HepG2 (cell line): ENCODE measurements around the gene AIDA. TPM values are rescaled to one million over a fixed set of nuclear protein-coding genes. Genes with fewer than 3 reads are reported as not detected.

Experiments
- ATAC-seq: fragments of 200-7000 bp; cut with Tn5 transposase; 3 replicates; pipeline ENCODE4 v1.9.1; 2020; ENCODE audit warnings: mild to moderate bottlenecking, moderate library complexity
- BruUV-seq: library from RNA; stranded (reverse); fragments of 400-500 nt; replicated peaks from 2 replicates; lab custom pipeline; 2021; lab: Mats Ljungman, UMichigan
- CTCF ChIA-PET: fragments of 300-600 bp; formaldehyde crosslinking; extraction: SDS; loops from one replicate; lab custom pipeline; 2021; ENCODE audit warnings: low total read pairs, inconsistent platforms, low intra/inter-chr PET ratio; lab: Yijun Ruan, JAX
- POLR2A ChIA-PET: fragments of 350-600 bp; sonication (Branson Sonifier 250); formaldehyde crosslinking; loops from one replicate; lab custom pipeline; 2020; ENCODE audit warnings: antibody characterized with exemption, inconsistent platforms; lab: Yijun Ruan, JAX
- DNase-seq: peaks from one replicate; pipeline ENCODE4 v3.0.0-alpha.2; 2015; ENCODE audit warnings: low spot score
- FAIRE-seq: peaks from 3 replicates; lab custom pipeline; 2011; peaks lifted over from hg19 to GRCh38; lab: Jason Lieb, UNC
- H2AFZ ChIP-seq: one replicate; pipeline ENCODE4 v1.6.1; 2011; ENCODE audit warnings: low read length, inconsistent platforms
- H3K27ac ChIP-seq: fragments of 300-600 bp; 3 replicates; pipeline ENCODE4 v1.8.0; 2011; ENCODE audit warnings: mixed run types, mild to moderate bottlenecking, mixed read lengths, low read length, inconsistent platforms; ENCODE audit not compliant: insufficient read depth; ENCODE audit errors: extremely low read length
- H3K27me3 ChIP-seq, 2 experiments: fragments of 200-600 bp in 1 of 2; 2 replicates in 1 of 2; 3 replicates in 1 of 2; pipeline versions ENCODE4 v1.6.0 to v1.8.0; 2011; ENCODE audit warnings: low read length in 2 of 2, mild to moderate bottlenecking in 2 of 2, moderate library complexity in 2 of 2, inconsistent platforms in 1 of 2; ENCODE audit not compliant: insufficient read depth in 2 of 2, control insufficient read depth in 1 of 2
- H3K36me3 ChIP-seq, 2 experiments: fragments of 200-600 bp in 1 of 2; replicated peaks in 1 of 2; 2 replicates in 1 of 2; 3 replicates in 1 of 2; pipeline versions ENCODE4 v1.5.1 to v1.8.0; 2011; ENCODE audit warnings: low read length in 2 of 2, inconsistent platforms in 1 of 2; ENCODE audit not compliant: insufficient read depth in 2 of 2, control insufficient read depth in 1 of 2
- H3K4me1 ChIP-seq: 2 replicates; pipeline ENCODE4 v1.5.1; 2012; ENCODE audit warnings: low read length, inconsistent platforms; ENCODE audit not compliant: insufficient read depth
- H3K4me2 ChIP-seq: 2 replicates; pipeline ENCODE4 v1.6.0; 2011; ENCODE audit warnings: low read depth, low read length, inconsistent platforms
- H3K4me3 ChIP-seq, 3 experiments: fragments of 200-600 bp in 1 of 3; sonication (generic), shearing (Covaris generic) in 1 of 3; replicated peaks in 1 of 3; 2 replicates each; pipeline ENCODE4 v1.5.1; 2011 to 2016; ENCODE audit warnings: low read length in 3 of 3, inconsistent platforms in 2 of 3, low read depth in 2 of 3, mild to moderate bottlenecking in 2 of 3, control low read depth in 1 of 3, mixed read lengths in 1 of 3; ENCODE audit not compliant: insufficient read depth in 1 of 3
- H3K79me2 ChIP-seq: one replicate; pipeline ENCODE4 v1.6.1; 2011; ENCODE audit warnings: low read length, inconsistent platforms; ENCODE audit not compliant: insufficient read depth
- H3K9ac ChIP-seq: 2 replicates; pipeline ENCODE4 v1.6.0; 2011; ENCODE audit warnings: mild to moderate bottlenecking, low read depth, low read length, inconsistent platforms; ENCODE audit not compliant: insufficient read depth
- H3K9me3 ChIP-seq: 2 replicates; pipeline ENCODE4 v1.5.1; 2012; ENCODE audit warnings: mild to moderate bottlenecking, low read length
- H4K20me1 ChIP-seq: 2 replicates; pipeline ENCODE4 v1.6.0; 2011; ENCODE audit warnings: inconsistent platforms, mild to moderate bottlenecking, low read length, moderate library complexity; ENCODE audit not compliant: insufficient read depth
- CBX5 ChIP-seq: sonication (generic); formaldehyde crosslinking; IDR thresholded peaks from 2 replicates; pipeline ENCODE4 v1.4.0; 2020; ENCODE audit warnings: missing genetic modification reagents, borderline replicate concordance
- GLI4 ChIP-seq: sonication (generic); formaldehyde crosslinking; IDR thresholded peaks from 2 replicates; pipeline ENCODE4 v1.5.1; 2020; ENCODE audit warnings: missing genetic modification reagents, mild to moderate bottlenecking, moderate library complexity, borderline replicate concordance
- MED13 ChIP-seq: sonication (generic); formaldehyde crosslinking; IDR thresholded peaks from 2 replicates; pipeline ENCODE4 v1.5.0; 2020; ENCODE audit warnings: missing genetic modification reagents
- NBN ChIP-seq: fragments of 450-650 bp; conservative IDR thresholded peaks from 2 replicates; pipeline ENCODE4 v1.6.1; 2017
- PCBP2 ChIP-seq: fragments of 200-400 bp; formaldehyde crosslinking; optimal IDR thresholded peaks from 2 replicates; pipeline ENCODE3; 2018; ENCODE audit warnings: low read length, low read depth; ENCODE audit not compliant: poor library complexity, severe bottlenecking
- RAD21 ChIP-seq: fragments of 450-650 bp; formaldehyde crosslinking; IDR thresholded peaks from 2 replicates; pipeline ENCODE4 v1.5.0; 2020; ENCODE audit warnings: mild to moderate bottlenecking
- ZFP62 ChIP-seq: sonication (generic); formaldehyde crosslinking; IDR thresholded peaks from 2 replicates; pipeline ENCODE4 v1.4.0; 2020; ENCODE audit warnings: missing genetic modification reagents
- ZNF468 ChIP-seq: sonication (generic); formaldehyde crosslinking; IDR thresholded peaks from 2 replicates; pipeline ENCODE4 v1.8.0; 2022; ENCODE audit warnings: mild to moderate bottlenecking, moderate library complexity, missing genetic modification reagents
- ZNF572 ChIP-seq: sonication (generic); formaldehyde crosslinking; IDR thresholded peaks from 2 replicates; pipeline ENCODE4 v1.5.1; 2020; ENCODE audit warnings: mild to moderate bottlenecking, missing genetic modification reagents
- WGBS: methylation state at CpG from one replicate; pipeline ENCODE4 v1.1.6; 2017; ENCODE audit warnings: low lambda C conversion rate; 5-methylcytosine and 5-hydroxymethylcytosine counted together
- in situ Hi-C: cut with HindIII; loops from 2 replicates; pipeline ENCODE4 v1.10.0; 2017; ENCODE audit warnings: low pct_unique_long_range_greater_than_20kb; ENCODE audit not compliant: extremely low pct_ligation_motif_present
- intact Hi-C: fragments of 100-400 bp; cut with micrococcal nuclease; formaldehyde crosslinking; loops from one replicate; pipeline ENCODE4 v1.10.0; 2022; ENCODE audit not compliant: unreplicated experiment
- polyA plus RNA-seq, 8 experiments: library from polyadenylated mRNA; depleted of rRNA in 3 of 8; stranded (reverse) in 7 of 8; unstranded in 1 of 8; fragments of >200 nt; fragmentation: Illumina TruSeq in 4 of 8; extraction: Trizol in 4 of 8; gene quantifications; 2 replicates each; pipeline versions ENCODE4 v1.2.1 to v1.2.3, GENCODE V29; 2011 to 2016; ENCODE audit warnings: low read depth in 4 of 8, missing spikeins in 1 of 8, mixed read lengths in 1 of 8; ENCODE audit not compliant: insufficient read depth in 1 of 8
- total RNA-seq, 5 experiments: library from RNA; depleted of rRNA; stranded (reverse); fragments of >200 nt; fragmentation: Illumina TruSeq; extraction: Trizol; gene quantifications; 2 replicates each; pipeline ENCODE4 v1.2.3, GENCODE V29; 2016; ENCODE audit warnings: low read depth in 1 of 5
- TF ChIP-seq, protein P1 (sequence below): sonication (generic); formaldehyde crosslinking; IDR thresholded peaks from 2 replicates; pipeline ENCODE4 v1.5.0; 2020; ENCODE audit warnings: missing genetic modification reagents
- TF ChIP-seq, protein P2 (sequence below): sonication (generic); formaldehyde crosslinking; IDR thresholded peaks from 2 replicates; pipeline ENCODE4 v1.4.0; 2020; ENCODE audit warnings: missing genetic modification reagents

Gene AIDA
- total and polyA plus RNA-seq, 2 of the 13 experiments (the other 11 are each of a cell fraction or from before 2014, with no cell fraction given): 17.5 to 35.4 TPM

DNA sequence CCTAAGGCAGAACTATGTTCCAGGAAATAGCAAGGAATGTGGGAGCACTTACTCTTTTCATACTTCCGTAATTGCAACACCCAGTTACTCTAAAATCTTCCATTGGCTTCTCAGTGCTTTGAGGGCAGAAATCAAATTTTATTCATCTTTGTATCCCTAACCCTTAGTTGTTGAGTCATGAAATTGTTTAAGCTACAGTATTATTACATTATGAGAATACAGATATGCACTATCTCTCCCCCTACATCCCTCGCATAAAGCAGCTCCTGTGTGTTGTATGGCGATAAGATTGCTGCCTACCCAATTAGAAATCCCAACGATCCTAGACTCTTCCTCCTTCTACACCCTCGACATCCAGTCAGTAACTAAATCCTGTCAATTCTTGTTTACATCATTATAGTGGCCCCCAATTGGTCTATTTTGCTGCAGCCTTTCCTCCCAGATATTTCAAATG is 2.6 kb downstream of the AIDA start (continued):
- no peak for TF ChIP-seq PCBP2
- no peak for TF ChIP-seq ZFP62
- no peak for TF ChIP-seq GLI4
- TF ChIP-seq MED13 (CRISPR knock-in tag): no peak
- TF ChIP-seq ZNF572 (CRISPR knock-in tag): no peak
- no peak for TF ChIP-seq ZNF468 (CRISPR knock-in tag)
- no peak for TF ChIP-seq RAD21
- TF ChIP-seq, protein P1, sequence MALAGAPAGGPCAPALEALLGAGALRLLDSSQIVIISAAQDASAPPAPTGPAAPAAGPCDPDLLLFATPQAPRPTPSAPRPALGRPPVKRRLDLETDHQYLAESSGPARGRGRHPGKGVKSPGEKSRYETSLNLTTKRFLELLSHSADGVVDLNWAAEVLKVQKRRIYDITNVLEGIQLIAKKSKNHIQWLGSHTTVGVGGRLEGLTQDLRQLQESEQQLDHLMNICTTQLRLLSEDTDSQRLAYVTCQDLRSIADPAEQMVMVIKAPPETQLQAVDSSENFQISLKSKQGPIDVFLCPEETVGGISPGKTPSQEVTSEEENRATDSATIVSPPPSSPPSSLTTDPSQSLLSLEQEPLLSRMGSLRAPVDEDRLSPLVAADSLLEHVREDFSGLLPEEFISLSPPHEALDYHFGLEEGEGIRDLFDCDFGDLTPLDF: no peak
- TF ChIP-seq CBX5 (CRISPR knock-in tag): no peak

DNA sequence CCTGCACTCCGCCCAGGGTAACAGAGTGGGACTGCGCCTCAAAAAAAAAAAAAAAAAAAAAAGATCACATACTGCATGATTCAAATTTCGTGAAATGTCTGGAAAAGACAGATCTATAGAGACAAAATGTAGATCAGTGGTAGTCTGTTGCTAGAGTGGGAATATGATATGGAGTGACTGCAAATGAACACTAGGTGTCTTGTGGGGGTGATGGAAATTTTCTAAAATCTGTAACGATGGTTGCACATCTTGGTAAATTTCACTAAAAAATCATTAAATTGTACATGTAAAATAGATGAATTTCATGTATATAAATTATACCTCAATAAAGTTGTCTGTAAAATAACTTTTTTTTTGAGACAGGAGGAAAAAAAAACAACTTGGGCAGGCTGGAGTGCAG is 5.5 kb downstream of the AIDA start:
- no peak for TF ChIP-seq NBN
- TF ChIP-seq, protein P2, sequence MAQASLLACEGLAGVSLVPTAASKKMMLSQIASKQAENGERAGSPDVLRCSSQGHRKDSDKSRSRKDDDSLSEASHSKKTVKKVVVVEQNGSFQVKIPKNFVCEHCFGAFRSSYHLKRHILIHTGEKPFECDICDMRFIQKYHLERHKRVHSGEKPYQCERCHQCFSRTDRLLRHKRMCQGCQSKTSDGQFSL: peak; percentile 64; the same call in 1 of the 2 replicates
- H2AFZ ChIP-seq: no peak overlapping the region
- no peak overlapping the region for H3K27ac ChIP-seq
- no TSS peak for BruUV-seq
- no peak overlapping the region for H3K4me2 ChIP-seq
- CTCF ChIA-PET: no interaction called here
- peak; percentile 48; the same call in 2 of the 3 replicates for ATAC-seq
- POLR2A ChIA-PET: no interaction called here
- H3K9ac ChIP-seq: no peak overlapping the region
- no peaks in the 10 kb centered on the region; a peak in 2 of 5 replicates for H3K27me3 ChIP-seq
- H3K4me3 ChIP-seq: no peak overlapping the region
- no peaks in the 10 kb centered on the region for H3K9me3 ChIP-seq
- intact Hi-C loops: no loop called here
- peaks cover 0 to 6% of the 10 kb centered on the region in 2 experiments; a peak in 1 of 5 replicates for H3K36me3 ChIP-seq
- no peak for DNase-seq
- 83% methylated on average over 4 of the region's 4 CpGs for WGBS
- H3K79me2 ChIP-seq: peaks cover 44% of the 10 kb centered on the region
- FAIRE-seq: no peak
- H3K4me1 ChIP-seq: peaks cover 20% of the 10 kb centered on the region
- in situ Hi-C loops: no loop called here
- no peaks in the 10 kb centered on the region for H4K20me1 ChIP-seq
